RKO (cell line): ENCODE measurements around the gene CA4.

Experiments used
- DNase-seq: peaks from one replicate; pipeline ENCODE4 v3.0.0-alpha.2; 2016; ENCODE audit warnings: low spot score

The CA4 gene

GRCh38 chr17:60130466-60130865 lies 19.3 kb upstream of the CA4 start:
- DNase-seq, result no peak

- no peak for DNase-seq
Measured at GRCh38 chr17:60134396-60135150, 15.2 kb upstream of the CA4 start.

- no peak for DNase-seq
Measured at GRCh38 chr17:60135151-60135950, 14.4 kb upstream of the CA4 start.

DNA sequence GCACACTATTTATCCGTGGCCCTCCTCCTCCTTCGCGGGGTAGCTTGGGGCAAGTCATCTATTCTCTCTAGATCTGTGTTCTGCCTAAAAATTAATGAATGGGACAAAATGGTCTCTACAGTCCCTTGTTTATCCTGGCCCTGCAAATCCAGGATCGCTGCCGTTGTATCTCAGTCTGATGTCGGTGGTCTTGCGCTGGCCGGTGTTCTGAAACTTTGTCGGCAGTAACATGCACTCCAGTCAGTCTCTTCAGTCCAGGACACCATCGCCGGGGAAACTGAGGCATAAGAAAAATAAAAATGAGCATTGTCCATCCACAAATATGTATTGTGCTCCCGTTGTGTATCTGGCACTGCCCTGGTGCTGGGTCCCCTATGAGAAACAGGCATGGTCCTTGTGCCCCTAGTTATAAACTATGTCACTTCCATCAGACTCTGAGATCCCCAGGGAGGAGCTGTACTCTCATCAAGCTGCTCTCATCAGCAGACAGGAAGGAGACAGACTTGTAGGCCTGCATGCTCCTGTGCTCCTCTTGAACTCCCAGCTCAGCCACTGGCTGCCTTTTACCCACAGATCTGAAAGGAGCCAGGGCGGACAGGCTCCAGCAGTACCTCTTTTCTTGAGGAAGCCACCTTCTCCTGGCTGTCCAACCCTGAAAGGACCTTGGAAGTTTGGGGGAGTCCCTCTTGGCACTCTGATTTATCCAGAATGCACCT lies 13.7 kb upstream of the CA4 start:
- DNase-seq, result no peak

GRCh38 chr17:60137731-60138130 lies 12.0 kb upstream of the CA4 start:
- no peak for DNase-seq

- no peak for DNase-seq
Measured at GRCh38 chr17:60138769-60139437, 10.9 kb upstream of the CA4 start.

DNA sequence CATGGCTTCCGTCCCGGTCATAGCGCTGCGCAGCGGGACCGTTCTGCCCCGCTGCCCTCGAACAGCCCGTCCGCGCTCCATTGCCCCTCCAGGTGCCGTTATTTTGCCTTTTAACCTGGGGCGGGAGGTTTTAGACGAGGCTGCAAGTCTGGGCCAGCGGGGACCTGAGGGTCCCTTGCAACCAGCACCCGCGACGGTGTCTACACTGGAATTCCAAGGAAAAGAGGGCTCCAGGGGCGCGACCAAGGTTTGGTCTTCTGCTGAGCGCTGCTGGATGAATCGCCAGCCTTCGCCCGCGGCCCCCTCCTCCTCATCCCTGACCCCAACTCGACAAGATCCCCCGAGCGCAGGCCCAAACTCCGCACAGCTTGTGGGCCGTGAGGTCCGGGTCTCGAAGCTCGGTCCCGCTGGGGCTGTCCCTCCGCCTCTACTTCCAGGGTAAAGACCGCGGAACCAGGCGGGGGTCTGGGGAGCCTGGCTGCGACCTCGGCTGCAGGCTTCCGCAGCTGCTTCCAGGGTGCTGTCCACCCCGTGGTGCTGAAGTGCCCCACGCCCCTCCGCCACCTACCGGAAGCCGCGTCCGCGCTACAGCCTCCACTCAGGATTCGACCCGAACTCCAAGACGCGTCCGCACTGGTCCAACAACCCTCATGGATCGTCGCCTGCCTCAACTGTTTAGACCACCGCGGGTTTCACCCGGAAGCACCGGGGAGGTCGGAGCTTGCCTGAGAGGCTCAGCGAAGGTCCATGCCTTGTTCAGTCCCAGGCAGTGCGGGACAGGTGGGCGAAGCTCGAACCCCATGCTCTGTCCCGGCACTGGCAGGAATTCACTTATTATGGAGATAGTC lies 10.1 kb upstream of the CA4 start:
- DNase-seq, result no peak

- DNase-seq, result no peak
Measured at GRCh38 chr17:60141111-60142018, 8.4 kb upstream of the CA4 start.

- DNase-seq, result peak; percentile 91
Measured at GRCh38 chr17:60142872-60143499, 6.8 kb upstream of the CA4 start.

DNA sequence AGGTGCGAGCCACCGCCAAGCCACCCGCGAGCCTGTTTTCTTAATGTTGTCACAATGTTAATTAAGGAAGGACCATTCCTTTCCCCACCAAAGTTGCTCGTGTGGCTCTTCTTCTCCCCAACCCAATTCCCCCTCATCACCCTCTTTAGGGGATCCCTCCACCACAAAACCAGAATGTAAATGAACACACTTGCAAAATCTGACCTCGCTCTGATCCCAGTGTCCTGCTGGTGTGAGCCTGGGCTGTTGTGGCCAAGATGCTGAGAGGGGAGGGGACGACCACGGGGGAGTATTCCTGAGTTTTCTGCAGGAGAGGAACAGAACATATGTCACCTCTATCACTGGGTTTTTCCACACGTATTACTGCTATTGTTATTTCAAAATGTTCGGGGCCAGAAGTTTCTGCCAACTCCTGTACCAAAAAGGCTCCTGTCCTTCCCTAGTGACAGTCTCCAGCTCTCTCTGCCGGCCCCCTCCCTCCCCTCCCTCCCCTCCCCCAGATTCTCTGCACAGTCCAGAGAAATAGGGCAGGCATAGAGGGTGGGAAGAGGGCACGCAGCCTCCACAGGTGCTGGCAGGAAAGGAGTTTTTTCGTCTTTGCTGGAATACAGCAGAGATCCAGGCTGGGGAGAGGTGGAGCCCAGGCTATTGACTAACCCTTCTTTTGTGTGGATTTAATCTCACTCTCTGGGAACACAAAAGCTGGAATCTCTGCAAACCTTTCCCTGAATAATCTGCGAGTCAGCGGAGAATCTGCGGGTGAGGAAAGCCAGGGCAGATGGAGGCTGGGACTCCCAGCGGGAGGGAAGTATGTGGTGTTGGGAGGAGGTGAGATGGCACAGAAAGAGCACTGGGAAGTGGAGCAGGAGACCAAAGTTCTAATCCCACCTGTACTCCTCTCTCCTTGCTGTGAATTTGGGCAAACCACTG lies 4.5 kb upstream of the CA4 start:
- no peak for DNase-seq

GRCh38 chr17:60146206-60146605 lies 3.6 kb upstream of the CA4 start:
- no peak for DNase-seq

DNA sequence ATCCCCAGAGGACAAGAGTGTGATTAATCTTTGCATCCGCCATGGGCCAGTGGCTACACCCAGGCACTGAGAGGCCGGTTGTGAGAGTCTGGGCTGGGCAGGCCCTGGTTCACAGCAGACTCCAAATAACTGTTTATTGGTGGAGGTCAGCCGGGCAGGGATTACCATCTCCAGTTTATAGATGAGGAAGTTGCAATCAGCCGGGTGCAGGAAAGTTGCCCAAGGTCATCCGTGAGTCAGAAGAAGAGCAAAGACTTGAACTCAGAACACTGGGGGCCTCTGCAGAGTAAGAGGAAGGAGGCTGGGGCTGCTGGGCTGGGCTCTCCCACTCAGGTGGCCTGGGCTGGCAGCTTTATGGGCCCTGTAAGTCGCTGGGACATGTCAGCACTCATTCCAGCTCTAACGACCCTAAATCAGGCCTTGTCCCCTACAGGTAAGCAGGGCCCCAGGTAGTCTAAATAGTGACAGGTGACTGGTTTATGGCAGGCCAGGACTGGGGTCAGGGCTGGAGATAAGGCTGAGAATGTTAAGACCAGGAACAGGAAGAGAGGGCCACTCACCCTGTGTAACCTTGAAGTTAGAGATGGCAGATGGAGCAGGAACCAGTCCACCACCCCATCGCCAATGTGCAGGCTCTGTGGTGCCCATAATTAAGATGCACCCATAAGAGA lies 2.1 kb upstream of the CA4 start:
- DNase-seq, result no peak

DNA sequence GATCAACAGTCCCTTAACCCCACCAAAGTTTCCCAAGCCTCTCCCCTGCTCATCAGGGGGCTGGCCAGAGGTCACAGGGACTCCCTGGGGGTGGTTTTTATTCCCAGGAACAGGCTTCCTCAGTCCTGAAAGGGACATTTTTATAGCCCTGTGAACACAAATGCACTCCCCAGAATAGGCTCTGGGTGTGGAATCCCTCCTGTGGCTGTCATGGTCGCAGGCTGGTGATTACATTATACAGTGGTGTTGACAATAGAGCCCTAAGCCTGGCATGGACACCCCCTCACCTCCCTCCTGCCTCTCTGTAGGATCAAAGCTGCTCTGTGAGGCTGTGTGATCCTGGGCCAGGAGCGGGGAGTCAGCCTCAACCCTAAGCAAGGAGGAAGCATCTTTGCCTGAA lies 1.4 kb upstream of the CA4 start:
- no peak for DNase-seq

DNA sequence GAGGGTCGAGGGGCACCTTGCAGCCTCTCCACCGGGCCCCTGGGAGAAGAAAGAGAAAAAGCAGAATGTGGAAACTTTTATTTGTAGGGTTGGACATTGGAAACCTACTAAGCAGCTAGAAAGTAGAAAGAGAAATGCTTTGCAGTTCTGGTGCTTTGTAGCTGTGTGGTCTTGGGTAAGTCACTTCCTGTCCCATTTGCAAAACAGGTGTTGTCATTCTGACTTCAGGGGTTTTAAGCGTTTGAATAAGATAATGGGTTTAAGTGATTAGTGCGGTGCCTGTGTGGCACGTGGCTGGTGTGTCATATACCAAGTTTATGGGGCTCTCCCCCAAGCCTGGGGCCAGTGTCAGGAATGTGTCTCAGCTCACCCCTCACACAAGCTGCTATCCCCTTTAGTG lies 1.6 kb downstream of the CA4 start:
- no peak for DNase-seq

DNA sequence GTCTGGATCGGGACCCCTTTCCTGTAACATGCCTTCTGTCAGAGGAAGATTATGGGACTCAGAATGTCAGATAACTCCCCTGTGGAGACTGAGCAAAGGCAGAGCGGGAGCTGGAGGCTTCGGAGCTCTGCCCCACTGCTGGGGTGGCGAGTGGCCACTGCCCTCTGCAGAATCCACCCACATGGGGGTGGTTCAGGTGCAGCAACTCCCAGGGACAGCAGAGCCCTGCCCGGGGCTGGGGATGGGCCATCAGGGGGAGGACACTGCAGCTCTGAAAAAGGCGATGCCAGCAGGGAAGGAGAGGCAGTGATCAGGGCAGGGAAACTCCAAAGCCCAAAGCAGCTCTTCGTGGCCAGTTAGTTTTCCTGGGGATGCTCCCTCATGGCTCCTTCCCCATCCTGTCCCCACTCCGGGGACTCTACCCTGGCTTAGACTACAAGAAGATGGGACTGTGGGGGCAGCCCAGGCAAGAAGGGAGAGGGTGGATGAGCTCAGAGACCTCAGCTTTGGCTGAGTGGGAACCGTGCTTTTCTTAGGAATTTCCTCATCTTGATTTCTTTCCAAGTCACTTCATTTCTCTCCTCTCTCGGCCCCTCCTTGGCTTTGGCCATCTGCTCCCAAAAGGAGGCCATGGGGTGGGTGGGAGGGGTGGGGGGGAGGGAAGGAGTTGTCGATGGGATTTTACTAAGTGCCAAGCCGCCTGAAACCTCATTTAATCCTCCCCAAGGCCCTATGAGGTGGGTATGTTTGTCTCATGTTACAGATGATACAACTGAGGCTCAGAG lies 4.0 kb downstream of the CA4 start:
- no peak for DNase-seq

- no peak for DNase-seq
Measured at GRCh38 chr17:60154616-60155426, 5.0 kb downstream of the CA4 start.

GRCh38 chr17:60155427-60155814 lies 5.6 kb downstream of the CA4 start:
- DNase-seq, result no peak
